ENCODE measurements around the gene IRGM.
"Not testable (repeated sequence)": the region's sequence is repeated elsewhere in the genome, so short reads cannot be mapped to it uniquely, and the experiment has no call there.

The IRGM gene, protein sequence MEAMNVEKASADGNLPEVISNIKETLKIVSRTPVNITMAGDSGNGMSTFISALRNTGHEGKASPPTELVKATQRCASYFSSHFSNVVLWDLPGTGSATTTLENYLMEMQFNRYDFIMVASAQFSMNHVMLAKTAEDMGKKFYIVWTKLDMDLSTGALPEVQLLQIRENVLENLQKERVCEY

DNA sequence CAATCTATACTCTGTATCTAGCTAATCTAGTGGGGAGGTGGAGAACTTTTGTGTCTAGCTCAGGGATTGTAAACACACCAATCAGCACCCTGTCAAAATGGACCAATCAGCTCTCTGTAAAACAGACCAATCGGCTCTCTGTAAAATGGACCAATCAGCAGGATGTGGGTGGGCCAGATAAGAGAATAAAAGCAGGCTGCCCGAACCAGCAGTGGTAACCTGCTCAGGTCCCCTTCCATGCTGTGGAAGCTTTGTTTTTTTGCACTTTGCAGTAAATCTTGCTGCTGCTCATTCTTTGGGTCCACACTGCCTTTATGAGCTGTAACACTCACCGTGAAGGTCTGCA is at the start of gene IRGM:
Gene IRGM, plus strand, starts transcription at position 214 of the 346 bp plus-strand sequence. CDS start 1,603 bp downstream, outside the sequence.
- DNase-seq (ENCODE audit: low read depth in 2 of 2) = not testable (repeated sequence)

DNA sequence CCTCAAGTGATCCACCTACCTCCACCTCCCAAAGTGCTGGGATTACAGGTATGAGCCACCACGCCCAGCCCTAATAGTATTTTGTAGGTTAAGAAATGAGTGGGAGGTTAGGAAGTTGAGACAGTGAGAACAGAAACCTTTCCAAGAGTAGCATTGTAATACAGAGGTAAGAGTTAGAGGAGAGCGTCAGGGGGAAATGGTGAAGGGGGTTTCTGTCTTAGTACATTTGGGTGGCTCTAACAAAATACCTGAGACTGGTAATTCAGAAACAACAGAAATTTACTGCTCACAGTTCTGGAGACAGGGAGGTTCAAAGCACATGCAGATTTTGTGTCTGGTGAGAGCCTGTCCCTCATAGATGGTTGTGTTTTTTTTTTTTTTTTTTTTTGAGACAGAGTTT is 48.9 kb upstream of the IRGM start:
- no peak for DNase-seq (ENCODE audit: low read depth in 2 of 2)

DNA sequence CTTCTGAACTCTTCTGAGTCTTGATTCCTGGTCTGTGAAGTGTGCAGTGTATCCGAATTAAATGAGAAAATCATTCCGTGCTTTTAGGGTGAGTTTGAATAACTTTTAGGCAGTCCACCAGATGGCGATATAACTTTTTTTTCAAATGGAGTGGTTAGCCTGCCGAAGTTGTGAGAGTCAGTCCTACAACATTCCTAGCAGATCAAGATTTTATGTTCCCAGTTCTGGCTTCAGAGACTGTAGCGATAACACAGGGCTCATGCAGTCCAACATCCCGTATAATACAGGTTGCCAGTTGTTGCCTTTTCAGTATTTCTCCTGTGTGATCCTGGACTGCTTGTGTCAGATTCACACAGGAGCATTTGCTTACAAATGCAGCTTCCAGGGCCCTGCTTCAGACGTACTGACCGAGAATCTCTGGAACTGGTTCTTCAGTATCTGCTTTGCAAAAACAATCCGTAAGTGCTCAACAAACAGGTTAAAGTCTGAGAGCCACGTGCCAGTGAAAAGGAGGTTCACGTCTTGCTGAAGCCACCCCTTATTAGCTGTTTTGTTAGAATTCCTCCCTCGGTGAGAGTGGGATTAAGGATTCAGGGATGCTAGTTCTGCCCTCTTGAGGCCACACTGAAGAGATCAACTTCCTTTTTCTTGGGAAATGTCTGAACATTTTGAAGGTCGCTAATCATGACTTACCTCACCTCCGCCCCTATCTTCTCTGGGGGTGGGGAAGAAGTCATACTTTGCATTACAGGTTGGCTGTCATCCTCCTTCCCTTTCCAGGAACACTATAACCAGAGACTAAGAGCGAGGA is 45.0 kb upstream of the IRGM start:
- no peak for DNase-seq (ENCODE audit: low read depth in 2 of 2)

DNA sequence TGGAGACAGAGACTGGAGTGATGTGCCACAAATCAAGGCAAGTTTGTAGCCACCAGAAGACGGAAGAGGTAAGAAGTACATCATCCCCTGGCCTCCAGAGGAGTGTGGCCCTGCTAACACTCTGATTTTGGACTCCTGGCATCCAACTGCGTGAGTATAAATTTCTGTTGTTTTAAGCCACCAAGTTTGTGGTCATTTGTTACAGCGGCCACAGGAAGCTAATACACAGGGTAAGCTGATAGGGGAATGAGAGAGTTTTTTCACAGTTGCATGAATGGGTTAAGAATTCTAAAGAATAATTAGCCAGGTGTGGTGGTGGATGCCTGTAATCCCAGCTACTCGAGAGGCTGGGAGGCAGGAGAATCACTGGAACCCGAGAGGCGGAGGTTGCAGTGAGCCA is 41.9 kb upstream of the IRGM start:
- DNase-seq (ENCODE audit: low read depth in 2 of 2) = no peak

DNA sequence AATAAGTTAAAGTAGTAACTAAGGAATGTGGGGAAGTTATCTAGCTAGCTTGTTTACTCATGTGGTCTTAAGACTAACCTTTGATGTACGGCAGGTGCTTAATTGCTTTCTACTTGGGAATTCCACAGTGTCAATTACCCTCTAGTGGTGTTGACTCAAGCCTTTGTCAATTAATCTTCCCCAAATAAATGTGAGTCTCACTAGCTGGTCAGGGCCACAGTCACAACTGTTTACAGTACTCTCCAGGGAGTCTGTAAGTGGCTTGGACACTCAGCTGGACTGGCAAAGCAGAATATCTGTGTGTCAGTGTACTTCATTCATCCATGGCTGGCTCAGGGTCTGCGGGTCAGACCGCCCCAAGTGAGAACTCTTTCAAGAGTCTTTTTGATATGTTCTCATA is 37.0 kb upstream of the IRGM start:
- no peak for DNase-seq (ENCODE audit: low read depth in 2 of 2)

DNA sequence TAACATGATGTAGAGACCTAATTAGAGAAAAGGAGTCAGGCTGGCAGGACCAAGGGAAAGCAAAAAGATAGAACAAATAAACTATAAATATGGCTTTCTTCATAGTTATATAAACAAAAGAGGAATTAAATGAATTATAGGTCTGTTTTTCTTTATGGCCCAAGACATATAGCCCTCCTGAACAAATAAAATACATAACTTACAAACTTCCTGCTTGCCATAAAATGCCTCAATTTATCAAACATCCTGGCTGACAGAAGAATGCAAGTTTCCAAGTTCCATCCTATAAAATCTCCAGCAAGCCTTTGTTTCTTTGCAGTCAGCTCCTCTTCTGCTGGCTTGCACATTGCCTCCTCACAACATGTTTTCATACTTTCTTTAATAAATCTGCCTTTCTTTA is 31.3 kb upstream of the IRGM start:
- no peak for DNase-seq (ENCODE audit: low read depth in 2 of 2)

DNA sequence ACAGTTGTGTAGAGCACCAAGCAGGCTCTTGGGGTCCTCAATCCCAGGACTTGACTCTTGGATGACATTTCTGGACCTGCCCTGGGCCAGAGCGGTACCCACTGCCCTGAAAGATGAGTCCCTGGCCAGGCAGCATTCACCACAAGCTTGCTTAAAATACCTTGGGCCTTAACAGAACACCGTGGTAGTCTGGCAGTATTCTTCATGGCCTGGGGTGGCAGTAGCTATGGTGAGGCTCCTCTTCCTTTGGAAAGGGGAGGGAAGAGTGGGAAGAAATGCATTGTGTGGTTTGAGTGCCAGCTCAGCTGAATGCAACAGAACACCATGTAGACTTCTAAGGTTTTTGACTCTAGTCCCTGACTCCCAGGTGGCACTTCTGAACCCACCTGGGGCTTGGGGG is 29.4 kb upstream of the IRGM start:
- no peak for DNase-seq (ENCODE audit: low read depth in 2 of 2)

DNA sequence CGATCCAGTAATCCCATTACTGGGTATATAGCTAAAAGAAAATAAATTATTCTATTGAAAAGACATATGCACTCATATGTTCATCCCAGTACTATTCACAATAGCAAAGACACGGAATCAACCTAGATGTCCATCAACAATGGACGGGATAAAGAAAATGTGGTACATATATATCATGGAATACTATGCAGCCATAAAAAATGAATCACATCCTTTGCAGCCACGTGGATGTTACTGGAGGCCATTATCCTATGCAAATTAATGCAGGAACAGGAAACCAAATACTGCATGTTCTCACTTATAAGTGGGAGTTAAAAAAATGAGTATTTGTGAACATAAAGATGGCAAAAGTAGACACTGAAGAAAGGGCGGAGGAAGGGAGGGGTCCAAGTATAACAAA is 16.6 kb upstream of the IRGM start:
- no peak for DNase-seq (ENCODE audit: low read depth in 2 of 2)

DNA sequence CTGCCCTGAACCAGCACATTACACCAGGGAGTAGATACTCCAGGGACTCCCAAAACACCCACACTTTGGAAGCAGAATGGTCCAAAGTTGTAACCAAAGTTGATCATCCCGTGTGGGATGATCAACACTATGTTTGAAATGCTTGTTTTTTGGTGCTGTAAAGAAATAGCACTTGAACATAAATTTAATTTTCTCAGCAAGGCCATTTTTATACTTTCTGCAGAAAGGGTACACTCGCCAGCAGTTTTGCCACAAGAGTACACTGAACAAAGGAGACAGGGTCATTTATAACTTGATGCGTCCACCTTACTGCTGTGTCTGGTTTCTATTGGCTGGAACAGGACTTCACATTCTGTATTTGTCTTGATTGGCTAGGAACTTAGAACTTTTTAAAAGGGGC is 14.5 kb upstream of the IRGM start:
- DNase-seq (ENCODE audit: low read depth in 2 of 2) = not testable (repeated sequence)

DNA sequence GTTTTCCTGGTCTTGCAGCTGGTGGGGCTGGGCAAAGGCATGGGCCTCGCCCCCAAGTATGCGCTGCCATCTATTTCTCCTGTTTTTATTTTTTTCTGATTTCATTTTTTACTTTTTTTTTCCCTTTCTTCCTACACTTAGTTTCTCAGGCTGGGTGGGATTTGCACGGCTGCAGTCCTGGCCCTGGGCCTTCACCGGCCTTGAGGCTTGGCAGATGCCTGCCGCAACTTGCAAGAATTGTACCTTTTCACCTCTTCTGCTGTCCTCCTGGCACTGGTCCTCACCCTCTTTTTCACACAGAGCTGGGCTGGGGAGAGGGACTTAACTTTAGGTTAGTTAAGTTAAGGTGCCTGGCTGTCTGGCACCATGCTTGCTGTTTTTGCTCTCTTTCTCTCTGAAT is 10.3 kb upstream of the IRGM start:
- no peak for DNase-seq (ENCODE audit: low read depth in 2 of 2)

DNA sequence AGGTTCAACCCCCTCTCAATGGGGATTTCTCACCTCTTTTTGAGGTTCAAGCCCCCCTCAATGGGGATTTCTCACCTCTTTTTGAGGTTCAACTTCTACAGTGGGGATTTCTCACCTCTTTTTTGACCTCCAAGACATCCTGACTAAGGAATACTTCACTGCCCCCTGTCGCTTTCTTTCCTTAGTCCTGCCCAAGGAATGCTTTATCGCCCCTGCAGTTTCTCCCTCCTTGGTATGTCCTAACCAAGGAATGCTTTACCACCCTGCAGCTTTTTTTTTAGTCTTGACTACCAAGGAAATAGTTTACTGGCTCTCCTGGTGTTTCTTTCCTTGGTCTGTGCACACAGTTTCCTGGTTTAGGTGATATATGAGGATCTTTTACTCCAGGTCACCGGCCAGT is 9.6 kb upstream of the IRGM start:
- DNase-seq (ENCODE audit: low read depth in 2 of 2) = no peak

DNA sequence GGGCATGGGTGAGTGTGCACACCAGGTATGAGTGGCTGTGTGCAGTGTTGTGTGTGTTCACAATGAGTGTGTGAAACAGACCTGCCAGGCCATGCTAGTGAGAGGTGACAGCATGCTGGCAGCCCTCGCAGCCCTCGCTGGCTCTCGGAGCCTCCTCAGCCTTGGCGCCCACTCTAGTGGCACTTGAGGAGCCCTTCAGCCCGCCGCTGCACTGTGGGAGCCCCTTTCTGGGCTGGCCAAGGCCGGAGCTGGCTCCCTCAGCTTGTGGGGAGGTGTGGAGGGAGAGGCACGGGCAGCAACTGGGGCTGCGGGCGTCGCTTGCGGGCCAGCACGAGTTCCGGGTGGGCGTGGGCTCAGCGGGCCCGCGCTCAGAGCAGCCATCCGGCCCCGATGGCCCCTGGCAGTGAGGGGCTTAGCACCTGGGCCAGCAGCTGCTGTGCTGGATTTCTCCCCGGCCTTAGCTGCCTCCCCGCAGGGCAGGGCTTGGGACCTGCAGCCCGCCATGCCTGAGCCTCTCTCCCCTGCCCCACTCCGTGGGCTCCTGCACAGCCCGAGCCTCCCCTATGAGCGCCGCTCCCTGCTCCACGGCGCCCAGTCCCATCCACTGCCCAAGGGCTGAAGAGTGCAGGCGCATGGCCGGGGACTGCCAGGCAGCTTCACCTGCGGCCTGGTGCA is 999 bp upstream of the IRGM start:
- not testable (repeated sequence) for DNase-seq (ENCODE audit: low read depth in 2 of 2)

DNA sequence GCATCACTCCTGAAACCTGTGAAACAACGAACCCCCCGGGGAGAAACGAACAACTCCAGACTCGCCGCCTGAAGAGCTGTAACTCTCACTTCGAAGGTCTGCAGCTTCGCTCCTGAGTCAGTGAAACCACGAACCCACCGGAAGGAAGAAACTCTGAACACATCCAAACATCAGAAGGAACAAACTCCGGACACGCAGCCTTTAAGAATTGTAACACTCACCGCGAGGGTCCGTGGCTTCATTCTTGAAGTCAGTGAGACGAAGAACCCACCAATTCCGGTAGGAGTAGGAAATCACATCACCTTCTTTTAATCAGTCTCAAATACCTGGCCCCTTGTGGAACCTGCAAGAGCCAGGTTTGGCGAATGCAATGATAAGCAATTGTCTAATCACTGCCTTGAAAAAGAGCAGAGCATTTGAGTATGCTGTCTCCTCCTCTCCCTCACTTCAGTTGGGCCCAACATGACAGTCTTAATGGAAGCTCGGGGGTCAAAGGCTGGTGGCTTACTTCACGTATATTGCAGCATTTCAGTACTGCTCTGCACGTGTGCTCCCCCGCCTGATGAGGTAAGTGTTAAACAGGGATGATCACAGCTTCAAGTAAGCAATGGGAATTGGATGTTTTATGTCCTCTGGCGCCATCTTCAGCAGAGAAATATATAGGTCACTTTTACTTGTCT is 473 bp downstream of the IRGM start:
- peak; percentile 18 to 60 for DNase-seq (ENCODE audit: low read depth in 2 of 2)

DNA sequence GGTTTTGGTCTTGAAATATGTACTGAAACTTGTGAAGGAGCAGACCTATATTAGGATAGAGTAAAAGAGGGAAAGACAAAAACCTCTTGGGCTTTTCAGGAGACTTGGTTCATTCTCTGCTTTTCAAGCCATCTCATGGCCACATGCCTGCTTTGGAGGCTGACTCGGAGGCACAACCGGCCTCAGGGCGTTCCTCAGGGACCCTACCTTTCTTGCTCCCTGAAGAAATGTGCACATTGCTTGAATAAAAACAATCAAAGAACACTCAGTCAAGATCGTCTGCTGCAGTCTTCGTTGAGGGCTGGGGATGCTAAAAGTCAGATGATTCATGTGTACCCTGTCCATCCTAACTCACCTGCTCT is 994 bp downstream of the IRGM start:
- DNase-seq (ENCODE audit: low read depth in 2 of 2) = no peak

DNA sequence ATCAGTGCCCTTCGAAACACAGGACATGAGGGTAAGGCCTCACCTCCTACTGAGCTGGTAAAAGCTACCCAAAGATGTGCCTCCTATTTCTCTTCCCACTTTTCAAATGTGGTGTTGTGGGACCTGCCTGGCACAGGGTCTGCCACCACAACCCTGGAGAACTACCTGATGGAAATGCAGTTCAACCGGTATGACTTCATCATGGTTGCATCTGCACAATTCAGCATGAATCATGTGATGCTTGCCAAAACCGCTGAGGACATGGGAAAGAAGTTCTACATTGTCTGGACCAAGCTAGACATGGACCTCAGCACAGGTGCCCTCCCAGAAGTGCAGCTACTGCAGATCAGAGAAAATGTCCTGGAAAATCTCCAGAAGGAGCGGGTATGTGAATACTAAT is 1.9 kb downstream of the IRGM start:
- DNase-seq (ENCODE audit: low read depth in 2 of 2) = no peak

DNA sequence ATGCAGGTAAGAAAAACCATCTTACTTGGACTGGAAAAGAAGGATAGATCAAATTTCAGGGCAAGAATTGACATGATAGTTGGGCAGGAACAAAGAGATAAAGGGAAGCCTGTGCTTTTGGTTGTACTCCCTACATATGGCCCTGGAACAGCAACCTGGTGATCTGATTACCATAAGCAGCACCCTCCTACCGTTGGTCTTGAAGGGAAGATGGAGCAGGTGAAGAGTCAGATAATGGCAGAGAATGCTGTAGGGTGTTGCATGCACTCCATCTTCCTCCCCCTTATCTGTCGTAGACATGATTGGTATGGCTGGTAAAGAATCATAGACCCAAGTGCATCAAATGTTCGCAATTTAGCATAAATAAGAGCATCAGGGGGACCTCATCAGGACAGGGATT is 4.7 kb downstream of the IRGM start:
- DNase-seq (ENCODE audit: low read depth in 2 of 2) = no peak

DNA sequence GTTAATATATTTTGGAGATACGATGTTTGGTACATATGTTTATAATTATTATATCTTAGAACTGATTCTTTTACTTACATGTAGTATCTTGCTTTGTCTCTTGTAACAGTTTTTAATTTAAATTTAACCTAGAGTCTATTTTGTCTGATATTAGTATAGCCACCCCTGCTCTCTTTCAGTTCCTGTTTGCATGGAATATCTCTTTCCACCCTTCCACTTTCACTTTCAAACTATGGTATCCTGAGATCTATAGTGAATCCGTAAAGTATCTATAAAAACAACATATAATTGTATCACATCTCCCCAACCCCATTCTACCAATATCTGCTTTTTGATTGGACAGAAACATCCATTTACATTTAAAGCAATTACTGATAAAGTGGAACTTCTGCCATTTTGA is 7.2 kb downstream of the IRGM start:
- no peak for DNase-seq (ENCODE audit: low read depth in 2 of 2)

DNA sequence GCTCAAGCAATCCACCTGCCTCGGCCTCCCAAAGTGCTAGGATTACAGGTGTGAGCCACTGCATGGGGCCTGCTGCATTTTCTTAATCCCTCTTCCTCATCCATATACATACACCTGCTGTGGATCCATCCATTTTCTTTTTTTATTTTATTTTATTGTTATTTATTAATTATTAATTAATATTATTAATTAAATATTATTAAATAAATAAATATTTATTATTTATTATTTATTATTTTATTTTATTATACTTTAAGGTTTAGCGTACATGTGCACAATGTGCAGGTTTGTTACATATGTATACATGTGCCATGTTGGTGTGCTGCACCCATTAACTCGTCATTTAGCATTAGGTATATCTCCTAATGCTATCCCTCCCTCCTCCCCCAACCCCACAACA is 10.4 kb downstream of the IRGM start:
- not testable (repeated sequence) for DNase-seq (ENCODE audit: low read depth in 2 of 2)

DNA sequence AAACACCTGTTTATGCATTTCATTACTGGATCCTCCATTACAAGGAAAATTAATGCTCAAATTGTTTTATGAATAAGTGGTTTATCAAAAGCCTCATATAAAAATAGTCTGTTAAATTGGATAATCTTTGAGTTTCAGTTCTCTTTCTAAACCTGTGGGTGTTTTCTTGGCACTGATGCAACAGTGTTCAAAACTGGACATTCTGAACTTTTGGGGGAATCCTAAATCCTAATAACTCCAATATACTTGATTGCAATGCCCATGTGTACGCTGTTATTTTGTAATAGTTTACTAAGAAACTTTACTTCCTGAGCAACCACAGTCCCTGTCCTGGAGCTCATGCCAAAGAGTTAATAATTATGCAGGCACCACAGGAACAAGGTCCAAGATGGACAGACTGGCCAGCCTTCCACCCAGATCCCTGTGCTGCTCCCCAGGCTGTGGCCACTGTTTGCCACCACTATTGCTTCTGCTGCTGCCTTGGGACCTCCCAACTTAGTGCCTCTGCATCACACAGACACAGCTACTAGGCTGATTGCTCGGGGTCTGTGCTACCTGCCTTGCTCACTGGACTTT is 14.0 kb downstream of the IRGM start:
- no peak for DNase-seq (ENCODE audit: low read depth in 2 of 2)

DNA sequence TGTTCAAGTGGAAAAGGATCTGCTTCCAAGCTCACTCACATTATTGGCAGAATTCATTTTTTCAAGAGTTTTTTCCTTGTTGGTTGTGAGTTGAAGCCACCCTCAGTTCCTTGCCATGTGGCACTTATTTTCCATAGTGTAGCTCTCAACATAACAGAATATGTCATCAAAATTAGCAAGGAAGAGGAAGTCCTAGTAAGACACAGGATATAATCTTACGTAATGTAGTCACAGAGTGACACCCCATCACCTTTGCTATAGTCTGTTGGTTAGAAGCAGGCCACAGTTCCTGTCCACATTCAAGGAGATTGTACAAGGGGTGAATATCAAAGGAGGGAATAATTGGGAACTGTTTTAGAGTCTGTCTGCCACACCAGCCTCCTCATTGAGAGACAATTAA is 15.7 kb downstream of the IRGM start:
- no peak for DNase-seq (ENCODE audit: low read depth in 2 of 2)

DNA sequence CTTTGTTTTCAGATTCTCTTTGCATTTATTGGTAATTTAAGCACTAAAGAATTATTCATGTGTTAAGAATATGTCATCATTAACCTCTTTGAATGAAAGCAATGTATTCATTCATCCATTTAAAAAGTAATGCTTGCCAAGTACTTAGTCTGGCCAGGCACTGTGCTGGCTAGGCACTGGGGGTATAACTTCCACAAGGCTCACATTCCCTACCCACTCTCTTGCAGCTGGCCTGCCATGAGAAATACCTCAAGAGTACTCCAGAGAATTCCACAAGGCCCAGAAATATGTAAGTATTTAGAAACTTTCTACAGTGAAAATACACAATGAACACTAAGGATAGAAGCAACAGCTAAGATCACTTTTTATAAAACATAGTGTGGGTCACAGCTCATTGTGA is 33.0 kb downstream of the IRGM start:
- DNase-seq (ENCODE audit: low read depth in 2 of 2) = no peak

Data from stimulated activated CD4-positive, alpha-beta T cell treated with anti-CD3 and anti-CD28 coated beads, Interleukin-1b, Interleukin-23, amount 100 ng/mL, for 4 hours (primary cell).